PFSK-1 (cell line): Measurements from ENCODE around the gene AMDHD1.

ENCODE experiments used
- FOXP2 ChIP-seq: optimal IDR thresholded peaks from 2 replicates; pipeline ENCODE3; 2011; ENCODE audit warnings: borderline replicate concordance, control low read depth, inconsistent platforms; ENCODE audit not compliant: insufficient read depth; ENCODE audit errors: extremely low read length, extremely low read depth
- POLR2AphosphoS5 ChIP-seq: IDR thresholded peaks from 2 replicates; pipeline ENCODE4 v1.6.1; 2012; ENCODE audit warnings: low read depth, mild to moderate bottlenecking, control low read depth, low read length, moderate library complexity
- REST ChIP-seq, 2 experiments: IDR thresholded peaks; 2 replicates each; pipeline versions ENCODE4 v1.6.1 to v1.8.0; 2011 to 2012; ENCODE audit warnings: low read depth in 2 of 2, low read length in 2 of 2, control low read depth in 1 of 2, inconsistent platforms in 1 of 2, mild to moderate bottlenecking in 1 of 2, moderate library complexity in 1 of 2; ENCODE audit not compliant: insufficient read depth in 1 of 2
- SIN3A ChIP-seq: IDR thresholded peaks from 2 replicates; pipeline ENCODE4 v1.6.1; 2012; ENCODE audit warnings: mild to moderate bottlenecking, low read length, moderate library complexity, borderline replicate concordance; ENCODE audit not compliant: insufficient read depth
- TAF1 ChIP-seq: IDR thresholded peaks from 2 replicates; pipeline ENCODE4 v1.6.1; 2012; ENCODE audit warnings: low read length, control low read depth, borderline replicate concordance; ENCODE audit not compliant: insufficient read depth

The AMDHD1 gene

DNA sequence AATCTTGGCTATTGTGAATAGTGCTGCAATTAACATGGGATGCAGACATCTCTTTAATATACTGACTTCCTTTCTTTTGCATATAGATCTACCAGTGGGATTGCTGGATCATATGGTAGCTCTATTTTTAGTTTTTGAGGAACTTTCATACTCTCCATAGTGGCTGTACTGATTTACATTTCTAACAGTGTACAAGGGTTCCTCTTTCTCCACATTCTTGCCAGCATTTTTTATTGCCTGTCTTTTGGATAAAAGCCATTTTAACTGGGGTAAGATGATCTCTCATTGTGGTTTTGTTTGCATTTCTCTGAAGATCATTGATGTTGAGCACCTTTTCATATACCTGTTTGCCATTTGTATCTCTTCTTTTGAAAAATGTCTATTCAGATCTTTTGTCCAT is 8.4 kb downstream of the AMDHD1 start:
- TF ChIP-seq REST (IDR thresholded peaks at IDR 0.05; ENCODE audit: insufficient read depth in 1 of 2, low read depth in 2 of 2, low read length in 2 of 2) = no peak
- no peak for TF ChIP-seq TAF1
- no peak for TF ChIP-seq FOXP2
- no peak for TF ChIP-seq SIN3A
- no peak for TF ChIP-seq POLR2AphosphoS5

GRCh38 chr12:95953000-95953399 is 9.9 kb downstream of the AMDHD1 start:
- TF ChIP-seq POLR2AphosphoS5 = no peak
- TF ChIP-seq SIN3A = peak; percentile 66; the same call in 1 of the 2 replicates

- TF ChIP-seq TAF1 (no peak), POLR2AphosphoS5 (no peak), SIN3A (no peak), REST (IDR thresholded peaks at IDR 0.05; ENCODE audit: insufficient read depth in 1 of 2, low read depth in 2 of 2, low read length in 2 of 2) (no peak), FOXP2 (no peak)
Observed at GRCh38 chr12:95955549-95956159, 12.5 kb downstream of the AMDHD1 start.

GRCh38 chr12:95956557-95957145 is 13.5 kb downstream of the AMDHD1 start:
- TF ChIP-seq TAF1 (no peak), POLR2AphosphoS5 (no peak), FOXP2 (no peak), REST (IDR thresholded peaks at IDR 0.05; ENCODE audit: insufficient read depth in 1 of 2, low read depth in 2 of 2, low read length in 2 of 2) (no peak), SIN3A (no peak)

DNA sequence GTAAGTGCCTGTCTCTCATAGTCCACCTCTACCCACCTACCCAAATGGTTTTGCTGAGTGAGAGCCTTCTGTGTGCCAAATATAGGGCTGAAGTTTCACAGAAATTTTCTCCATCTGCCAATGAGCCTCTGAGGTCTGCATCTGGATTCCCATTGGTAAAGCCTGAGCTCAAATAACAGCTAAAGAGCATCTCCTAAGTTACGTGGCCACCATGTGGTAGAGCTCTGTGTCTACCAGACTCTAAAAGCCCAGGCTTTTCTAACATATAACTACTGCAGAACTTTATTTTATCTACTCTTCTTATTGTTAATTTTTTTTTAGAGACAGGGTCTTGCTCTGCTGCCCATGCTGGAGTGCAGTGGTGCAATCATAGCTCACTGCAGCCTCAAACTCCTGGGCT is 16.0 kb downstream of the AMDHD1 start:
- TF ChIP-seq POLR2AphosphoS5 (no peak), SIN3A (no peak), TAF1 (no peak), FOXP2 (no peak), REST (IDR thresholded peaks at IDR 0.05; ENCODE audit: insufficient read depth in 1 of 2, low read depth in 2 of 2, low read length in 2 of 2) (no peak)
